Ishikawa (cell line): ENCODE data around the gene YARS1.

Experiments
- CEBPB ChIP-seq: IDR thresholded peaks from 2 replicates; pipeline ENCODE4 v1.6.1; 2012
- EP300 ChIP-seq: IDR thresholded peaks from 2 replicates; pipeline ENCODE4 v1.6.1; 2012; ENCODE audit warnings: borderline replicate concordance
- RAD21 ChIP-seq: IDR thresholded peaks from 2 replicates; pipeline ENCODE4 v1.6.1; 2012; ENCODE audit warnings: low read depth
- TAF1 ChIP-seq: IDR thresholded peaks from 2 replicates; pipeline ENCODE4 v1.6.1; 2012; ENCODE audit warnings: low read depth, mild to moderate bottlenecking
- TCF12 ChIP-seq: IDR thresholded peaks from 2 replicates; pipeline ENCODE4 v1.6.1; 2012; ENCODE audit warnings: low read depth
- TEAD4 ChIP-seq: IDR thresholded peaks from 2 replicates; pipeline ENCODE4 v1.6.1; 2012
- YY1 ChIP-seq: IDR thresholded peaks from 2 replicates; pipeline ENCODE4 v1.6.1; 2012; ENCODE audit warnings: low read depth
- TF ChIP-seq, protein P1 (sequence below): IDR thresholded peaks from 2 replicates; pipeline ENCODE4 v1.6.1; 2012; ENCODE audit warnings: low read depth, mild to moderate bottlenecking
- TF ChIP-seq, protein P2 (sequence below): IDR thresholded peaks from 2 replicates; pipeline ENCODE4 v1.6.1; 2012
- TF ChIP-seq, protein P3 (sequence below): IDR thresholded peaks from 2 replicates; pipeline ENCODE4 v1.6.1; 2012

DNA sequence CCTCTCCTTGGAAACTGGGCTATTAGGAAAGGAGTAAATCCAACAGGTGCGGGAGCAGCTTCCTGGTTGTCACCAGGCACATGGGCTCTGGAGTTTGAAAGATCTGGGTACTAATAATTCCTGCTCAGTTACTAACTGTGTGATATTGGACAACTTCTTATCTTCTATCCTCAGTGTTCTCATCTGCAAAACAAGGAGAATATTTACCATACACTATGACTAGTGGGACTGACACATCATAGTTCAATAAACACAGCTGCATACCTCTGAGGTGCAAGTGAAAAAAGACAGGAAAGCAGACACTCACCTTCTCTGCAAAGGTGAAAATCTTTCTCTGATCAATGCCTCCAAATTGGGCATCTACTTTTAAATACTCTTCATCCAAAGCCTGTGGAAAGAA lies 19.7 kb downstream of the YARS1 start:
- no peak for TF ChIP-seq TEAD4
- no peak for TF ChIP-seq RAD21
- TF ChIP-seq, protein P1, sequence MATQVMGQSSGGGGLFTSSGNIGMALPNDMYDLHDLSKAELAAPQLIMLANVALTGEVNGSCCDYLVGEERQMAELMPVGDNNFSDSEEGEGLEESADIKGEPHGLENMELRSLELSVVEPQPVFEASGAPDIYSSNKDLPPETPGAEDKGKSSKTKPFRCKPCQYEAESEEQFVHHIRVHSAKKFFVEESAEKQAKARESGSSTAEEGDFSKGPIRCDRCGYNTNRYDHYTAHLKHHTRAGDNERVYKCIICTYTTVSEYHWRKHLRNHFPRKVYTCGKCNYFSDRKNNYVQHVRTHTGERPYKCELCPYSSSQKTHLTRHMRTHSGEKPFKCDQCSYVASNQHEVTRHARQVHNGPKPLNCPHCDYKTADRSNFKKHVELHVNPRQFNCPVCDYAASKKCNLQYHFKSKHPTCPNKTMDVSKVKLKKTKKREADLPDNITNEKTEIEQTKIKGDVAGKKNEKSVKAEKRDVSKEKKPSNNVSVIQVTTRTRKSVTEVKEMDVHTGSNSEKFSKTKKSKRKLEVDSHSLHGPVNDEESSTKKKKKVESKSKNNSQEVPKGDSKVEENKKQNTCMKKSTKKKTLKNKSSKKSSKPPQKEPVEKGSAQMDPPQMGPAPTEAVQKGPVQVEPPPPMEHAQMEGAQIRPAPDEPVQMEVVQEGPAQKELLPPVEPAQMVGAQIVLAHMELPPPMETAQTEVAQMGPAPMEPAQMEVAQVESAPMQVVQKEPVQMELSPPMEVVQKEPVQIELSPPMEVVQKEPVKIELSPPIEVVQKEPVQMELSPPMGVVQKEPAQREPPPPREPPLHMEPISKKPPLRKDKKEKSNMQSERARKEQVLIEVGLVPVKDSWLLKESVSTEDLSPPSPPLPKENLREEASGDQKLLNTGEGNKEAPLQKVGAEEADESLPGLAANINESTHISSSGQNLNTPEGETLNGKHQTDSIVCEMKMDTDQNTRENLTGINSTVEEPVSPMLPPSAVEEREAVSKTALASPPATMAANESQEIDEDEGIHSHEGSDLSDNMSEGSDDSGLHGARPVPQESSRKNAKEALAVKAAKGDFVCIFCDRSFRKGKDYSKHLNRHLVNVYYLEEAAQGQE: no peak
- TF ChIP-seq, protein P2, sequence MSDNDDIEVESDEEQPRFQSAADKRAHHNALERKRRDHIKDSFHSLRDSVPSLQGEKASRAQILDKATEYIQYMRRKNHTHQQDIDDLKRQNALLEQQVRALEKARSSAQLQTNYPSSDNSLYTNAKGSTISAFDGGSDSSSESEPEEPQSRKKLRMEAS: no peak
- TF ChIP-seq YY1: no peak
- TF ChIP-seq TAF1: no peak
- TF ChIP-seq, protein P3, sequence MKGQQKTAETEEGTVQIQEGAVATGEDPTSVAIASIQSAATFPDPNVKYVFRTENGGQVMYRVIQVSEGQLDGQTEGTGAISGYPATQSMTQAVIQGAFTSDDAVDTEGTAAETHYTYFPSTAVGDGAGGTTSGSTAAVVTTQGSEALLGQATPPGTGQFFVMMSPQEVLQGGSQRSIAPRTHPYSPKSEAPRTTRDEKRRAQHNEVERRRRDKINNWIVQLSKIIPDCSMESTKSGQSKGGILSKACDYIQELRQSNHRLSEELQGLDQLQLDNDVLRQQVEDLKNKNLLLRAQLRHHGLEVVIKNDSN: no peak
- TF ChIP-seq TCF12: no peak
- no peak for TF ChIP-seq CEBPB
- TF ChIP-seq EP300: no peak
